Endometrium (tissue), 2 donors: ENCODE data around the gene SBK3.
"Not testable (repeated sequence)": the region's sequence is repeated elsewhere in the genome, so short reads cannot be mapped to it uniquely, and the experiment has no call there.

Experiments
- FAIRE-seq: peaks from 2 replicates; lab custom pipeline; 2012; peaks lifted over from hg19 to GRCh38; lab: Jason Lieb, UNC
- donor health status: control.
- donor health status: control.

Gene SBK3

GRCh38 chr19:55540619-55541018 lies 4.7 kb downstream of the SBK3 start:
- FAIRE-seq, result no peak

DNA sequence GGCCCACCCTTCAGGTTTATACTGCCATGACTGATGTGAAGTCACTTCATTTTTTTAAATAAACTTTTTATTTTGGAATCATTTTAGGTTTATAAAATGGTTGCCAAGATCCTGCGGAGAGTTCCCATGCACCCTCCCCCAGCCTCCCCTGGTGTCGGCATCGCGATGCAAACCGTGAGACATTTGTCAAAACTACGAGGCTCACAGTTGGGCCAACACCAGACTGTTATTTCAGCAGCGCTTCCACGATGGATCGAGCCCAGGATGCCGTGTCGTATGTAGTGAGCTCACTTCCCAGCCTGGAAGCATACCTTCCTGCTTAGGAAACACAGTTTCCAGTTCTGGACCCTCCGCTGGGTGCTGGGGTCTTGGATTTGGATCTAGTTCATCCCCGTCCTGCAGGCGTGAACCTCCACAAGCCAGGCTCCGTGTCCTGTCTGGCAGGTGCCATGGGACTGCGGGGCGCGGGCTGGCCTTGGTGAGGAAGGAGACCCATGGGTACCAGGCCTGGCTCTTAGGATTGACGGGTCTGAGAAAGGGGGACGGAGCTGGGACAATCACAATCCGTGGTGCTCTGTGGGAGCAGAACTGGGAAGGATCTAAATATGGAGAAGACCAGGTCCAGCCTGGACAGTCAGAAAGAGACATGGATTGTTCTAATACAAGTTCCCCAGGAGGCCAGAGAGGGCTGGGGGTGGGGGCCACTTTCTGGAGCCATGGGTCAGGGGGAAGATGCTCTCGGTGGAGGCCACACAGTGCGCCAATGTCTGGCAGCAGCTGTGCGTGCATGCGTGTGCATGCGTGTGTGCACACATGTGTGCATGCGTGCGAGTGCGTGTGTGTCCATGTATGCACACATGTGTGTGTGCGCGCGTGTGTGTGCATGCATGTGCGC lies 6.0 kb downstream of the SBK3 start:
- no peak for FAIRE-seq

- no peak for FAIRE-seq
These were observed 7.2 kb downstream of the SBK3 start for GRCh38 chr19:55538132-55538531.

DNA sequence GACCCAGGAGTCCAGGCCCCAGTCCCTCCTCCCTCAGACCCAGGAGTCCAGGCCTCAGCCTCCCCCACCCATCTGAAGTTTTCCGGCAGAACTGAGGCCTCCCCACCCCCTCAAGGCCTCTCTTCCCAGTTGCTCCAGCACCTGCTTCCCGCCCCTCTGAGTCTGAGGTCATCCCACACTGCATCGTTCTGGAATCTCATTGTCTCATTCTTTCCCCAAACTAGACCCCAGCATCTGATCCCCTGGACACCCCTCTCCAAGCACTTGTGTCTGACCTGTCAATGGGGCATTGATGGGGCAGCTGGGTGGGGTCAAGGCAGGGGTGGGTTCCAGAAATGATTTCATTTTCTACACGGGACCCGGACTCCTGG lies 7.6 kb downstream of the SBK3 start:
- FAIRE-seq, result no peak

- FAIRE-seq, result no peak
These were observed 8.2 kb downstream of the SBK3 start, which contains the start of gene SBK2 for GRCh38 chr19:55536951-55537740. Gene SBK2, minus strand, starts transcription at chr19:55537133. Its CDS starts 839 bp downstream, at chr19:55536294.

GRCh38 chr19:55536366-55536765 lies 9.0 kb downstream of the SBK3 start:
- no peak for FAIRE-seq

GRCh38 chr19:55535965-55536350 lies 9.4 kb downstream of the SBK3 start:
- no peak for FAIRE-seq

DNA sequence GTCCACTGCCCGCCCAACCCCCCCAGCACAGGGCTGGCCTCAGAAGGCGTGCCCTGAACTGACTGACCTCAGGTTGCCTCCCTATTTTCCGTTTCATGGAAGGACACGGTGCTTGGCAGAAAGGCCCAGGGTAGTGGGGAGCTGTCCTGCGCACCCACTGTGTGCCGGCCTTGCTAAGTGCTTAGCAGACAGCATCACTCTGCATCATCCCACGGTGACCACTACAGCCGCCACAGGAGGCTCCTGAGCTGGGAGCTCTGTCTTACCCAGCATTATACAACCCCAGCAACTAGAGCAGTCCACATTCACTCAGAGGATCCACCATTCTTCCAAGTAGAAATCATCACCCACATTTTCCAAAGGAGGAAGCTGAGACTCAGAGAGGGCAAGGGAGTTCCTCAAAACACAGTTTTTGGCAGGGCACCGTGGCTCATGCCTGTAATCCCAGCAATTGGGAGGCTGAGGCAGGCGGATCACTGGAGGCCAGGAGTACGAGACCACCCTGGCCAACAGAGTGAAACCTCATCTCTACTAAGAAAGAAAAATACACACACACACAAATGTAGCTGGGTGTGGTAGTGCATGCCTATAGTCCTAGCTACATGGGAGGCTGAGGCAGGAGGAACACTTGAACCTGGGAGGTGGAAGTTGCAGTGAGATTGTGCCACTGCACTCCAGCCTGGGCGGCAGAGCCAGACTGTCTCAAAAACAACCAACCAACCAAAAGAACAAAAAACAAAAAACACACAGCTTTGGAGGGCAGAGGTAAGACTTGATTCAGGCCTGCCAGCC lies 10.0 kb downstream of the SBK3 start:
- no peak for FAIRE-seq

DNA sequence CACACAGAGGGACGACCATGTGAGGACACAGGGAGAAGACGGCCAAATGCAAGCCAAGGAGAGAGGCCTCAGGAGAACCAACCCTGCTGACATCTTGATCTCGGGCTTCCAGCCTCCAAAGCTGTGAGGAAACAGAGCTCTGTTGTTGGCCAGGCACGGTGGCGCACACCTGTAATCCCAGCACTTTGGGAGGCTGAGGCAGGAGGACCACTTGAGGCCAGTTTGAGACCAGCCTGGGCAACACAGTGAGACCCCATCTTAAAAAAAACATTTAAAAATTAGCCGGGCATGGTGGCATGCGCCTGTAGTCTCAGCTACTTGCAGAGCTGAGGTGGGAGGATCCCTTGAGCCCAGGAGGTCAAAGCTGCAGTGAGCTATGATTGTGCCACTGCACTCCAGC lies 11.1 kb downstream of the SBK3 start:
- FAIRE-seq, result not testable (repeated sequence)

- no peak for FAIRE-seq
These were observed 14.3 kb downstream of the SBK3 start for GRCh38 chr19:55530996-55531395.

DNA sequence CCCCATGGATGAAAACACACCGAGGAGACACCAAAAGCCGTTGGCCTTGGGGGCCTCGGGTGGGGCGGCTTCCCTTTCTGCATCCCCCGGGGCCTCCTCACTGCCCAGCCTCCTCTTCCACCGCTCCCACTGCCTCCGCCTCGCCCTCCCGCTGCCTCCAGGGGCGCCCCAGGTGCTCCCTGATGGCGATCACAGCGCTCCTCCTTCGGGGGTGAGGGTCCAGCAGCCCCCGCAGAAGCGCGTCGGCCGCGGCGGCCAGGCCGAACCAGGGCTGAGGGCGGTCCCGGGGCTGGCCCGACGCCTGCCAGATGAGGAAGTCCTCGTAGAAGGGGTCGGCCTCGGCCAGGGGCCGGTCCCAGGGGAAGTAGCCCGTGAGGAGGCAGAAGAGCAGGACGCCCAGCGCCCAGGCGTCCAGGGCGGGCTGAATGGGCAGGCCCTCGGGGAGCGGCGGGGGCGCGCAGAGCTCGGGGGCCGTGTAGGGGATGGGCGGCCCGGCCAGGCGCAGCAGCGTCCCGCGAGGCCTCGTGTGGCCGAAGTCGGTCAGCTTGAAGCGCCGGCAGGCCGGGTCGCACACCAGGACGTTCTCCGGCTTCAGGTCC lies 15.6 kb downstream of the SBK3 start:
- FAIRE-seq, result no peak

- no peak for FAIRE-seq
These were observed 17.1 kb downstream of the SBK3 start for GRCh38 chr19:55528030-55528803.

DNA sequence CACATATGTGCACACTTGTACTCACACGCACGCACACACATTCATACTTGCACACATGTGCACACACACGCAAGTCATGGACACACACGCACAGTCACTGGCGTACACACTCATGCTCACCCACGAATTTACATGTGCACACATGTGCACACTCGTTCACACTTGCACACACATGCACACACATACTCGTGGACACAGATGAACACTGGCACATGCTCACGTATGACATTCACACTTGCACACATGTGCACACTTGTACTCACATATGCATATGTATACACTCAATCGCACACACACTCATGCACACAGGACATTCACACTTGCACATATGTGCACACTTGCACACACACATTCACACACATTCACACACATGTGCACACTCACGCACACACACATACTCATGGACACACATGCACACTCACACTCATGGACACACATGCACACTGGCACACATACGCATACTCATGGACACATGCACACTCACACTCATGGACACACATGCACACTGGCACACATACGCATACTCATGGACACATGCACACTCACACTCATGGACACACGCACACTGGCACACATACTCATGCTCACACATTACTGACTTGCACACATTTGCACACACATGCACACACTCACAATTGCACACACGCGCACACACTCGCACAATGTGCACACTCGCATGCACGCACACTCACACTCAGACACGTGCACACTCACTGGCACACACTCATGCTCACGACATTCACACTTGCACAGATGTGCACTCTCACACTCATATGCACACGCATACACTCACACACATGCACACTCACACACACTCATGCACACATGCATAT lies 17.9 kb downstream of the SBK3 start:
- FAIRE-seq, result no peak

- no peak for FAIRE-seq
These were observed 18.8 kb downstream of the SBK3 start for GRCh38 chr19:55526216-55527196.

GRCh38 chr19:55525289-55526101 lies 19.8 kb downstream of the SBK3 start:
- FAIRE-seq, result no peak

GRCh38 chr19:55520691-55521292 lies 24.6 kb downstream of the SBK3 start:
- no peak for FAIRE-seq

DNA sequence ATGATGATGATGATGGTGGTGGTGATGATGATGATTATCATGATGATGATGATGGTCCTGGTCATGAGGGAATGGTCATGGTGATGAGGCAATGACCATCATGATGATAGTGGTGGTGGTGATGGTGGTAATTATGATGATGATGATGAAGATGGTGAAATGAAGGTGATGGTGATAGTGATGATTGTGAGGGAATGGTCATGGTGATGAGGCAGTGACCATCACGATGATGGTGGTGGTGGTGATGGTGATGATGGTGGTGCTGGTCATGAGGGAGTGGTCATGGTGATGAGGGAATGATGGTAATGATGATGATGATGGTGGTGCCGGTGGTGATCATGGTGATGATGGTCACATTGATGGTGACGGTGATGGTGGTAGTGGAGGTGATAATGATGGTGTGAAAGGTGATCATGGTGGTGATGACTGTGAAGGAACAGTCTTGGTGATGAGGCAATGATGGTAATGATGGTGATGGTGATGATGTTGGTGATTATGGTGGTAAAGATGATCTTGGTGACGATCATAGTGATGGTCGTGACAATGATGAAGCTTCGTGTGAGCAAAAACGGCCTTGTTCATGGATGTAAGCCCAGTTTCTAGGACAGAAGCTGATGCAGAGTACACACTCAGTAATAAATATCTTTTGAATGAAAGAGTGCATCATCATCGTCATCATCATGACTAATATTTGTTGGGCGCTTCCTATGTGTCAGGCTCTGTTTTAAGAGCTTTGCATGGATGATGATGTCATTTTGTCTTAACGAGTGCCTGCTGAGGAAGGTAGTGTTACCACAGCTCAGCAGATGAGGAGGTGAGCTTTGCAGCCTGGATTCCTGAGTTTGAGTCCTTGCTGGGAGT lies 25.7 kb downstream of the SBK3 start:
- FAIRE-seq, result no peak
